GM18526 (cell line): ENCODE results near the gene RGS12.

Source experiments
- POLR2A ChIP-seq: IDR thresholded peaks from 3 replicates; pipeline ENCODE4 v1.6.1; 2011; ENCODE audit not compliant: insufficient read length; ENCODE audit errors: extremely low read depth

Gene RGS12

GRCh38 chr4:3315566-3315965, 22.7 kb downstream of the RGS12 start:
- TF ChIP-seq POLR2A, result no peak

- TF ChIP-seq POLR2A, result no peak
These were observed 23.3 kb downstream of the RGS12 start for GRCh38 chr4:3316146-3316545.

- TF ChIP-seq POLR2A, result no peak
These were observed 24.3 kb downstream of the RGS12 start for GRCh38 chr4:3317011-3317655.

GRCh38 chr4:3317656-3318211, 24.9 kb downstream of the RGS12 start:
- TF ChIP-seq POLR2A, result no peak

GRCh38 chr4:3318561-3319021, 25.8 kb downstream of the RGS12 start:
- no peak for TF ChIP-seq POLR2A

GRCh38 chr4:3320361-3321023, 27.7 kb downstream of the RGS12 start:
- TF ChIP-seq POLR2A, result no peak

GRCh38 chr4:3321295-3321889, 28.6 kb downstream of the RGS12 start:
- TF ChIP-seq POLR2A, result no peak

- no peak for TF ChIP-seq POLR2A
These were observed 29.3 kb downstream of the RGS12 start for GRCh38 chr4:3322059-3322550.

GRCh38 chr4:3323071-3323481, 30.3 kb downstream of the RGS12 start:
- TF ChIP-seq POLR2A, result no peak

GRCh38 chr4:3324093-3324815, 31.4 kb downstream of the RGS12 start:
- no peak for TF ChIP-seq POLR2A

- TF ChIP-seq POLR2A, result no peak
These were observed 36.2 kb downstream of the RGS12 start for GRCh38 chr4:3328814-3329663.

GRCh38 chr4:3329887-3330286, 37.1 kb downstream of the RGS12 start:
- no peak for TF ChIP-seq POLR2A

GRCh38 chr4:3330707-3331106, 37.9 kb downstream of the RGS12 start:
- TF ChIP-seq POLR2A, result no peak
